Gastrocnemius medialis (tissue), 4 donors: ENCODE measurements around the gene ZNF324. TPM values are rescaled to one million over a fixed set of nuclear protein-coding genes. Genes with fewer than 3 reads are reported as not detected.

Experiments used
- ATAC-seq, 2 donors: fragments of 150-250 bp; one replicate each; pipeline ENCODE4 v1.9.1; 2016
- DNase-seq, 2 donors: peaks; one replicate each; pipeline ENCODE4 v3.0.0-alpha.2; 2019
- H3K27ac ChIP-seq, 4 donors: fragments of 200-600 bp; sonication (generic); 1 replicate in 1 of 4; 2 replicates in 3 of 4; pipeline ENCODE4 v1.5.1; 2016 to 2018; ENCODE audit warnings: mild to moderate bottlenecking in 2 of 4, moderate library complexity in 1 of 4
- H3K27me3 ChIP-seq, 3 donors: fragments of 200-600 bp; sonication (generic) in 2 of 3; 1 replicate in 1 of 3; 2 replicates in 2 of 3; pipeline versions ENCODE4 v1.5.1 to v1.6.0; 2016 to 2019; ENCODE audit warnings: mild to moderate bottlenecking in 1 of 3, moderate library complexity in 1 of 3
- H3K36me3 ChIP-seq, 2 donors: fragments of 200-600 bp; sonication (generic) in 1 of 2; one replicate each; pipeline ENCODE4 v1.5.1; 2017 to 2018
- H3K4me1 ChIP-seq, 2 donors: fragments of 200-600 bp; sonication (generic) in 1 of 2; one replicate each; pipeline ENCODE4 v1.5.1; 2016 to 2017; ENCODE audit warnings: mild to moderate bottlenecking in 2 of 2
- H3K4me3 ChIP-seq, 4 donors: fragments of 200-600 bp; sonication (generic) in 3 of 4; 1 replicate in 1 of 4; 2 replicates in 3 of 4; pipeline ENCODE4 v1.5.1; 2016 to 2019; ENCODE audit warnings: mild to moderate bottlenecking in 2 of 4
- H3K9me3 ChIP-seq, 3 donors: fragments of 200-600 bp; sonication (generic) in 2 of 3; 1 replicate in 1 of 3; 2 replicates in 2 of 3; pipeline ENCODE4 v1.5.1; 2016 to 2019
- CTCF ChIP-seq, 5 experiments: fragments of 450-650 bp in 3 of 5; fragments of 200-600 bp in 2 of 5; sonication (generic) in 2 of 5; IDR thresholded peaks in 4 of 5; conservative IDR thresholded peaks in 1 of 5; 1 replicate in 4 of 5; 2 replicates in 1 of 5; pipeline ENCODE4 v1.5.1; 2016 to 2019; ENCODE audit warnings: antibody characterized with exemption in 5 of 5, mild to moderate bottlenecking in 3 of 5, moderate library complexity in 3 of 5
- POLR2A ChIP-seq, 2 donors: fragments of 450-650 bp; IDR thresholded peaks; one replicate each; pipeline ENCODE4 v1.6.1; 2017; ENCODE audit warnings: antibody characterized with exemption in 2 of 2, mild to moderate bottlenecking in 2 of 2, moderate library complexity in 2 of 2
- in situ Hi-C, 4 donors: fragments of 200-750 bp; cut with MboI; loops; one replicate each; pipeline versions ENCODE4 v1.15.0 to v1.8.0; 2017; ENCODE audit warnings: low sequenced_read_pairs in 4 of 4
- intact Hi-C: fragments of 100-400 bp; cut with DNase I; formaldehyde crosslinking; loops from one replicate; pipeline ENCODE4 v1.15.1; 2023; ENCODE audit warnings: low total_unique reads
- total RNA-seq, 4 donors: library from RNA; depleted of rRNA; stranded (reverse); fragments of >200 nt; gene quantifications; one replicate each; pipeline versions ENCODE4 v1.1.0 to v1.2.3, GENCODE V29; 2016

Gene ZNF324
- total RNA-seq, 4 donors from 2014 or later: 8.1 to 11.4 (median 11.3) TPM

DNA sequence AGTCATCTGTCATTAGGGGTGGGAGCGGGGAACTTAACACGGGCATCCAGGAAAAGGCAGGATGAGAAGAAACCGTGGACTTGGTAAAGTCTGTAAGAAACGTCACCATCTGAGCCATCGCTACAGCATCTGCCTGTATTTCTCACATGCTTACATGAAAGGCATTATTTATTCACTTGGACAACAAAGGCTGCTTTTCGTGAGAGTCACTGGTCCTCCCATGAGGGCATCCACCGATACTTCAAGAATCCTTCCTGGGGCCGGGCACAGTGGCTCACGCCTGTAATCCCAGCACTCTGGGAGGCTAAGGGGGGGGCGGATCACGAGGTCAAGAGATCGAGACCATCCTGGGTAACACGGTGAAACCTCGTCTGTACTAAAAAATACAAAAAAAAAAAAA, 25.4 kb downstream of the ZNF324 start:
- no peak for ATAC-seq
- in situ Hi-C loops: no loop called here

DNA sequence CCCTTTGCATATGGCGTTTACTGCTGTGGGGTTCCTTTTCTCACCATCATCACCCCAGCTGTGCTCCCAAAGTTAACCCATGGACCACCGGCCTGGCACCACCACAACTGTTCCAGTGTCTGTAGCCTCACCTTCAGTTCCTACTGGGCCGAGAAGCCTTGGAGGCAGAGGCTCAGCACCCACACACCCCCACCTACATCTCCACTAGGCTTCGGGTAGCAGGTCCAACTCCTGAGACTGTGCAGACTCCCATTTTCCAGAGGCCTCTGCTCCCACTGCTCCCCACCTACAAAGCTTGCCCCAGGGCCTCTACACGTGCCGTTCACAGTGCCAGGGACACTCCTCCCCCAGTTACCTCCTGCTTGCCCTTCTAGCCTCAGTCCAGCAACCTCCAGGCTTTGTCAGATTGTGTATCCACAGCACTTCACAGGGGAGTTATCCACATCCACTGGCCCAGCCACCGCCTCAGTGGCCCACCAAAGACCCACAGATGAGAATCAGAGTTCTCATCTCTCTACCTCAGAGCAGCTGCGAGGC, 30.8 kb downstream of the ZNF324 start:
- intact Hi-C loops (no loop called here), in situ Hi-C loops (no loop called here)
- no peak for DNase-seq

More for the DNA sequence above, 25.4 kb downstream of the ZNF324 start:
- intact Hi-C loops: no loop called here
- DNase-seq: no peak
- no peak for TF ChIP-seq POLR2A (IDR thresholded peaks at IDR 0.05)
- TF ChIP-seq CTCF (IDR thresholded peaks at IDR 0.05 in 4 of 5, conservative IDR thresholded peaks at IDR 0.05 in 1 of 5): no peak
- Histone ChIP-seq H3K4me1 (no peaks in the 10 kb centered on the region), H3K4me3 (no peak overlapping the region), H3K9me3 (no peaks in the 10 kb centered on the region), H3K27ac (no peak overlapping the region), H3K36me3 (no peaks in the 10 kb centered on the region), H3K27me3 (no peaks in the 10 kb centered on the region)

GRCh38 chr19:58498316-58499020, 31.6 kb downstream of the ZNF324 start:
- ATAC-seq (no peak), DNase-seq (no peak)
- H3K4me3 ChIP-seq: peak overlapping the region; percentile 65 to 78 (median 72)
- in situ Hi-C loops (no loop called here), intact Hi-C loops (loop anchor here (1.0 kb wide), 4 partner anchors 21 to 77 kb away; partner anchors contain the start of genes TRIM28, ZBTB45 and ZNF446)
- TF ChIP-seq CTCF (IDR thresholded peaks at IDR 0.05 in 4 of 5, conservative IDR thresholded peaks at IDR 0.05 in 1 of 5): no peak
- TF ChIP-seq POLR2A (IDR thresholded peaks at IDR 0.05): no peak
- no peaks in the 10 kb centered on the region for H3K9me3 ChIP-seq
- no peaks in the 10 kb centered on the region for H3K27me3 ChIP-seq
- peak overlapping the region; percentile 77 to 87 (median 86) for H3K27ac ChIP-seq
- H3K4me1 ChIP-seq: peaks cover 12 to 18% of the 10 kb centered on the region in 2 donors
- H3K36me3 ChIP-seq: no peaks in the 10 kb centered on the region

More for the DNA sequence above, 30.8 kb downstream of the ZNF324 start:
- no peak for ATAC-seq
- Histone ChIP-seq H3K4me3 (no peak overlapping the region), H3K27me3 (no peaks in the 10 kb centered on the region), H3K9me3 (no peaks in the 10 kb centered on the region), H3K36me3 (no peaks in the 10 kb centered on the region), H3K4me1 (peaks cover 12 to 18% of the 10 kb centered on the region in 2 donors), H3K27ac (no peak overlapping the region)
- no peak for TF ChIP-seq POLR2A (IDR thresholded peaks at IDR 0.05)
- TF ChIP-seq CTCF (IDR thresholded peaks at IDR 0.05 in 4 of 5, conservative IDR thresholded peaks at IDR 0.05 in 1 of 5): no peak

DNA sequence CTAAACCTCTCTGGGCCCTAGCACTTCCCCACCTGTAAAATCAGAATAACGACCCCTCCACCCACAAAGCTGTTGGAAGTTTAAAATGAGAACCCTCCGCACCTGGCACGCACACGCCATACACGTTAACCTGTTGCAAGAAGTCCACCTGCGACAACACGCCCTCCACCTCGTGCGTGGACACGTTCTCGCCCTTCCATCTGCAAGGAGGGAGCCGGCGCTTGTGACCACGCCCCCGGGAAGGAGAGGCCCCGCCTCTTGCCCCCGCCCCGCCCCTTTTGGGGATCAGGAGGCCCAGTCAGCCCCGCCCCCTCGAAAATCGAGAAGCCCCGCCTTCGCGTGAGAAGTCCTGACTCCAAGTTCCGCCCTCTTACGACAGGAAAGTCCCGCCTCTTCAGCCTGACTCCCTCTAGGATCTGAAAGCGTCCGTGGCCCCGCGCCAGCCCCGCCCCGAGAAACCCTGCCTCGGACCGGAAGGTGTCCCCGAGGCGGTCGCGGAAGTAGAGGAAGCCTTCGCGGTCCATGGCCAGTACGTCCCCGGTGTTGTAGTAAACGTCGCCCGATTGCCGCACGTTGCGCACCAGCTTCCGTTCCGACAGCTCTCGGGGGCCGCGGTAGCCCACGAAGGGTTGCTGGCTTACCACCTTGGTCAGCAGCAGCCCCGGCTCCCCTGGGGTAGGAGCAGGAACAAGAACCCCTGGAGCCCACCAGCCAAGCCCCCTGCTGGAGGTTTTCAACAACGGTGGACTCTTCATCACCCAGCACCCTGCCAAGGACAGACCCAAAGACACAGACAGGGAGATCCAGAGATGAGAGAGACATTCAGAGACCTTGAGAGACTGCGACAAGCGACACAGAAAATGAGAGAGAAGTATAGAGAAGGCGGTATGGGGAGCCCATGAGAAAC, 32.4 kb downstream of the ZNF324 start:
- H3K36me3 ChIP-seq: no peaks in the 10 kb centered on the region
- no peaks in the 10 kb centered on the region for H3K27me3 ChIP-seq
- intact Hi-C loops: loop anchor here (1.0 kb wide), 4 partner anchors 20 to 76 kb away; partner anchors contain the start of genes TRIM28, ZBTB45 and ZNF446
- H3K27ac ChIP-seq: peak overlapping the region; percentile 77 to 87 (median 86)
- H3K4me3 ChIP-seq: peak overlapping the region; percentile 65 to 78 (median 72)
- in situ Hi-C loops: no loop called here
- no peaks in the 10 kb centered on the region for H3K9me3 ChIP-seq
- TF ChIP-seq POLR2A (IDR thresholded peaks at IDR 0.05) (peak; percentile 13 to 30), CTCF (IDR thresholded peaks at IDR 0.05 in 4 of 5, conservative IDR thresholded peaks at IDR 0.05 in 1 of 5) (peak in 4 of 5 experiments; percentile 26 to 52 (median 30))
- DNase-seq: peak; percentile 99 to 100
- H3K4me1 ChIP-seq: peaks cover 12 to 18% of the 10 kb centered on the region in 2 donors
- peak; percentile 99 for ATAC-seq
